ENCODE measurements around the gene SIX3. TPM values are rescaled to one million over a fixed set of nuclear protein-coding genes. Genes with fewer than 3 reads are reported as not detected.

The SIX3 gene
- total and polyA plus RNA-seq, 3 experiments from 2014 or later: not detected

GRCh38 chr2:44950646-44951045 is 9.1 kb downstream of the SIX3 start:
- no peaks in the 10 kb centered on the region for H3K9me3 Mint-ChIP-seq

GRCh38 chr2:44951124-44951523 is 9.6 kb downstream of the SIX3 start:
- peaks cover 21% of the 10 kb centered on the region for H3K27me3 ChIP-seq (ENCODE audit: insufficient read depth, low read length, poor library complexity, severe bottlenecking)
- no peaks in the 10 kb centered on the region for H3K9me3 Mint-ChIP-seq
- H3K4me3 Mint-ChIP-seq: peak overlapping the region in 2 of 7 donors; percentile 6 to 26
- ChIA-PET CTCF (no interaction called here), POLR2A (no interaction called here)
- no peak overlapping the region for H3K27ac ChIP-seq (ENCODE audit: low read depth, low read length)
- H3K4me1 Mint-ChIP-seq: peaks cover 20 to 43% (median 21%) of the 10 kb centered on the region in 3 donors
- H3K4me1 ChIP-seq (ENCODE audit: insufficient read depth, low read length): peaks cover 7% of the 10 kb centered on the region
- no peak overlapping the region for H3K27ac Mint-ChIP-seq
- no peaks in the 10 kb centered on the region for H3K36me3 ChIP-seq (ENCODE audit: insufficient read depth, low read length)
- no peak for DNase-seq
- peaks cover 0 to 3% (median 0%) of the 10 kb centered on the region in 3 donors for H3K36me3 Mint-ChIP-seq
- no peaks in the 10 kb centered on the region for H3K9me3 ChIP-seq (ENCODE audit: low read length)
- peaks cover 44 to 82% of the 10 kb centered on the region in 2 donors for H3K27me3 Mint-ChIP-seq
- no peak overlapping the region for H3K4me3 ChIP-seq (ENCODE audit: low read length)

More at GRCh38 chr2:44950646-44951045, 9.1 kb downstream of the SIX3 start:
- Histone ChIP-seq H3K4me3 (ENCODE audit: low read length) (no peak overlapping the region), H3K27ac (ENCODE audit: low read depth, low read length) (no peak overlapping the region), H3K27me3 (ENCODE audit: insufficient read depth, low read length, poor library complexity, severe bottlenecking) (peaks cover 21% of the 10 kb centered on the region), H3K9me3 (ENCODE audit: low read length) (no peaks in the 10 kb centered on the region), H3K36me3 (ENCODE audit: insufficient read depth, low read length) (no peaks in the 10 kb centered on the region), H3K4me1 (ENCODE audit: insufficient read depth, low read length) (peaks cover 7% of the 10 kb centered on the region)
- Mint-ChIP-seq H3K27ac (no peak overlapping the region), H3K4me1 (peaks cover 16 to 40% (median 18%) of the 10 kb centered on the region in 3 donors), H3K4me3 (peak overlapping the region in 3 of 7 donors; percentile 5 to 26 (median 6)), H3K36me3 (peaks cover 0 to 3% (median 0%) of the 10 kb centered on the region in 3 donors), H3K27me3 (peaks cover 49 to 82% of the 10 kb centered on the region in 2 donors)
- no peak for DNase-seq
- ChIA-PET POLR2A (no interaction called here), CTCF (no interaction called here)

- CTCF ChIA-PET: no interaction called here
- Mint-ChIP-seq H3K9me3 (no peaks in the 10 kb centered on the region), H3K36me3 (peaks cover 0 to 3% (median 0%) of the 10 kb centered on the region in 3 donors), H3K4me1 (peaks cover 20 to 43% (median 21%) of the 10 kb centered on the region in 3 donors), H3K4me3 (peak overlapping the region in 1 of 7 donors; percentile 28), H3K27ac (peak overlapping the region in 1 of 8 donors; percentile 4), H3K27me3 (peaks cover 43 to 83% of the 10 kb centered on the region in 2 donors)
- POLR2A ChIA-PET: no interaction called here
- Histone ChIP-seq H3K27ac (ENCODE audit: low read depth, low read length) (no peak overlapping the region), H3K36me3 (ENCODE audit: insufficient read depth, low read length) (no peaks in the 10 kb centered on the region), H3K4me1 (ENCODE audit: insufficient read depth, low read length) (peaks cover 7% of the 10 kb centered on the region), H3K27me3 (ENCODE audit: insufficient read depth, low read length, poor library complexity, severe bottlenecking) (peaks cover 21% of the 10 kb centered on the region), H3K9me3 (ENCODE audit: low read length) (no peaks in the 10 kb centered on the region), H3K4me3 (ENCODE audit: low read length) (no peak overlapping the region)
- DNase-seq: no peak
Observed at GRCh38 chr2:44951714-44952113, 10.2 kb downstream of the SIX3 start.

- Mint-ChIP-seq H3K27me3 (peaks cover 43 to 77% of the 10 kb centered on the region in 2 donors), H3K36me3 (peaks cover 0 to 3% (median 0%) of the 10 kb centered on the region in 3 donors), H3K27ac (no peak overlapping the region), H3K9me3 (no peaks in the 10 kb centered on the region), H3K4me1 (peaks cover 20 to 43% (median 21%) of the 10 kb centered on the region in 3 donors), H3K4me3 (peak overlapping the region in 4 of 7 donors; percentile 4 to 45 (median 30))
- Histone ChIP-seq H3K4me3 (ENCODE audit: low read length) (no peak overlapping the region), H3K4me1 (ENCODE audit: insufficient read depth, low read length) (peaks cover 7% of the 10 kb centered on the region), H3K36me3 (ENCODE audit: insufficient read depth, low read length) (no peaks in the 10 kb centered on the region), H3K27me3 (ENCODE audit: insufficient read depth, low read length, poor library complexity, severe bottlenecking) (peaks cover 21% of the 10 kb centered on the region), H3K9me3 (ENCODE audit: low read length) (no peaks in the 10 kb centered on the region), H3K27ac (ENCODE audit: low read depth, low read length) (no peak overlapping the region)
- no peak for DNase-seq
- CTCF ChIA-PET: no interaction called here
- POLR2A ChIA-PET: no interaction called here
Observed at GRCh38 chr2:44952143-44952805, 10.8 kb downstream of the SIX3 start.

- Histone ChIP-seq H3K4me1 (ENCODE audit: insufficient read depth, low read length) (peaks cover 7% of the 10 kb centered on the region), H3K4me3 (ENCODE audit: low read length) (no peak overlapping the region), H3K27ac (ENCODE audit: low read depth, low read length) (no peak overlapping the region), H3K27me3 (ENCODE audit: insufficient read depth, low read length, poor library complexity, severe bottlenecking) (peaks cover 16% of the 10 kb centered on the region), H3K36me3 (ENCODE audit: insufficient read depth, low read length) (no peaks in the 10 kb centered on the region), H3K9me3 (ENCODE audit: low read length) (no peaks in the 10 kb centered on the region)
- Mint-ChIP-seq H3K36me3 (peaks cover 0 to 3% (median 0%) of the 10 kb centered on the region in 3 donors), H3K27ac (no peak overlapping the region), H3K27me3 (peaks cover 42 to 70% of the 10 kb centered on the region in 2 donors), H3K9me3 (no peaks in the 10 kb centered on the region), H3K4me1 (peaks cover 20 to 43% (median 21%) of the 10 kb centered on the region in 3 donors), H3K4me3 (peak overlapping the region in 2 of 7 donors; percentile 32 to 45)
- CTCF ChIA-PET: no interaction called here
- POLR2A ChIA-PET: no interaction called here
- DNase-seq: no peak
Observed at GRCh38 chr2:44952806-44953498, 11.4 kb downstream of the SIX3 start.

GRCh38 chr2:44953499-44953883 is 12.0 kb downstream of the SIX3 start:
- Mint-ChIP-seq H3K27ac (no peak overlapping the region), H3K4me3 (peak overlapping the region in 2 of 7 donors; percentile 22 to 62), H3K36me3 (peaks cover 0 to 3% (median 0%) of the 10 kb centered on the region in 3 donors), H3K27me3 (peaks cover 38 to 68% of the 10 kb centered on the region in 2 donors), H3K9me3 (no peaks in the 10 kb centered on the region), H3K4me1 (peaks cover 20 to 43% (median 21%) of the 10 kb centered on the region in 3 donors)
- ChIA-PET POLR2A (no interaction called here), CTCF (interaction anchor here (3.2 kb wide), 1 partner anchor 561 kb away, joined by 13 read pairs; no protein-coding TSS in a partner anchor)
- Histone ChIP-seq H3K4me3 (ENCODE audit: low read length) (no peak overlapping the region), H3K36me3 (ENCODE audit: insufficient read depth, low read length) (no peaks in the 10 kb centered on the region), H3K9me3 (ENCODE audit: low read length) (no peaks in the 10 kb centered on the region), H3K27ac (ENCODE audit: low read depth, low read length) (no peak overlapping the region), H3K27me3 (ENCODE audit: insufficient read depth, low read length, poor library complexity, severe bottlenecking) (peaks cover 16% of the 10 kb centered on the region), H3K4me1 (ENCODE audit: insufficient read depth, low read length) (peaks cover 7% of the 10 kb centered on the region)
- DNase-seq: no peak

- Mint-ChIP-seq H3K4me3 (no peak overlapping the region), H3K27ac (no peak overlapping the region), H3K9me3 (no peaks in the 10 kb centered on the region), H3K36me3 (peaks cover 0 to 3% (median 0%) of the 10 kb centered on the region in 3 donors), H3K27me3 (peaks cover 34 to 65% of the 10 kb centered on the region in 2 donors), H3K4me1 (peaks cover 20 to 37% (median 21%) of the 10 kb centered on the region in 3 donors)
- CTCF ChIA-PET: interaction anchor here (1.1 to 4.7 kb wide), 7 partner anchors 16 to 910 kb away, joined by 3 to 37 read pairs (median 5); no protein-coding TSS in a partner anchor
- no peak for DNase-seq
- Histone ChIP-seq H3K4me3 (ENCODE audit: low read length) (no peak overlapping the region), H3K27ac (ENCODE audit: low read depth, low read length) (no peak overlapping the region), H3K27me3 (ENCODE audit: insufficient read depth, low read length, poor library complexity, severe bottlenecking) (peaks cover 16% of the 10 kb centered on the region), H3K9me3 (ENCODE audit: low read length) (no peaks in the 10 kb centered on the region), H3K36me3 (ENCODE audit: insufficient read depth, low read length) (no peaks in the 10 kb centered on the region), H3K4me1 (ENCODE audit: insufficient read depth, low read length) (peaks cover 7% of the 10 kb centered on the region)
- POLR2A ChIA-PET: no interaction called here
Observed at GRCh38 chr2:44954447-44954888, 13.0 kb downstream of the SIX3 start.

All from CD8-positive, alpha-beta memory T cell (primary cell).